Activated CD8-positive, alpha-beta memory T cell treated with anti-CD3 and anti-CD28 coated beads for 4 hours (primary cell): ENCODE data around the gene OARD1.
"Not testable (repeated sequence)": the region's sequence is repeated elsewhere in the genome, so short reads cannot be mapped to it uniquely, and the experiment has no call there.

Source experiments
- DNase-seq, 2 donors: peaks; one replicate each; pipeline ENCODE4 v3.0.0-alpha.2; 2020; ENCODE audit warnings: low read depth in 2 of 2

Gene OARD1

GRCh38 chr6:41027241-41027640 lies 44.9 kb downstream of the OARD1 start:
- DNase-seq = no peak

DNA sequence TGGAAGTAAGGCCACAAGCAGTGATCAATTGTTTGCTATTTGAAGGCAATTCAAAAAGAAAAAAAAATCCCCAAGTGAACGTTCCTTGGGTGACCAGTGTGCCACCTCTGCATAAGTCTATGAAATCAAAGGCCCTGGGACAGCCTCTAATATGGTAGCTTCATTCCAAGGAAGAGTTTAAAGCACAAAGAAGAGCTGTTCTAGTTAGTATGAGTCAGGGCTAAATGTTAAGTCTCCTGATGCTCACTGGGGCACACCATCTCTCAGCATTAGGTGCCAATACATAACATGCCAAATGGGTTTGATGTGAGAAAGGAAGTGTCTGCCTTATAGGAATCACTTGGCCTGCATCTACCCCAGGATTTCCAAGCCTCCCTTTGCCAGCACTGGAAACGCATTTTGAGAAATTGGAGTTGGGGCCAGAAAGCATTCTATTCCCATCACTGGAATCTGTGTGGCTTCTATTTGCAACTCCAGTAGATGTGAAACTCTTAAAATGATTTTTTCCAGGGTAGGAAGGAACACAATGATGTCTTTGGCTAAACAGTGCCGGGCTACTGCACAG lies 46.1 kb downstream of the OARD1 start:
- no peak for DNase-seq

DNA sequence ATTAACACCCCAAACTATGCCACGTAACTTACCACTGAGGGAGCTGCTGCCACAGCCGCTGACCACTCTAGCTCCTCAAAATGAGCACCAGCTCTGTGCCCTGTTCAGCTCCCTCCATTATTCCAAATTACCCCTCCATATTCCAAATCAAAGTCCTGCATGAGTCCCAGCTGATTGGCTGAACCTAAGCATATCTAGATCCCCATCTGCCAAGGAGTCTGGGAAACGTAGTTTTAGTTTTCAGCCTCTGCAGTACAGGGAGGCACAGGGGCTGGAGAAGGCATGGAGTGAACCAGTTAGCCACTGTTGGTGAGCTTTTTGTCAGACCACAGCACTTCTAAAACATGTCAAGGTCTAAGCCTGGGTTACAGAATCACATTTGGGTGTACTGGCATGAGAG lies 49.0 kb downstream of the OARD1 start:
- no peak for DNase-seq

GRCh38 chr6:41022294-41022693 lies 49.9 kb downstream of the OARD1 start:
- DNase-seq = no peak

GRCh38 chr6:41021832-41022231 lies 50.3 kb downstream of the OARD1 start:
- no peak for DNase-seq

GRCh38 chr6:41017663-41018062 lies 54.5 kb downstream of the OARD1 start:
- DNase-seq = no peak

DNA sequence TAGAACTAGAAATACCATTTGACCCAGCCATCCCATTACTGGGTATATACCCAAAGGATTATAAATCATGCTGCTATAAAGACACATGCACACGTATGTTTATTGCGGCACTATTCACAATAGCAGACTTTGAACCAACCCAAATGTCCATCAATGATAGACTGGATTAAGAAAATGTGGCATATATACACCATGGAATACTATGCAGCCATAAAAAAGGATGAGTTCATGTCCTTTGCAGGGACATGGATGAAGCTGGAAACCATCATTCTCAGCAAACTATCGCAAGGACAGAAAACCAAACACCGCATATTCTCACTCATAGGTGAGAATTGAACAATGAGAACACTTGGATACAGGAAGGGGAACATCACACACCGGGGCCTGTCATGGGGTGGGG lies 56.3 kb downstream of the OARD1 start:
- not testable (repeated sequence) for DNase-seq

DNA sequence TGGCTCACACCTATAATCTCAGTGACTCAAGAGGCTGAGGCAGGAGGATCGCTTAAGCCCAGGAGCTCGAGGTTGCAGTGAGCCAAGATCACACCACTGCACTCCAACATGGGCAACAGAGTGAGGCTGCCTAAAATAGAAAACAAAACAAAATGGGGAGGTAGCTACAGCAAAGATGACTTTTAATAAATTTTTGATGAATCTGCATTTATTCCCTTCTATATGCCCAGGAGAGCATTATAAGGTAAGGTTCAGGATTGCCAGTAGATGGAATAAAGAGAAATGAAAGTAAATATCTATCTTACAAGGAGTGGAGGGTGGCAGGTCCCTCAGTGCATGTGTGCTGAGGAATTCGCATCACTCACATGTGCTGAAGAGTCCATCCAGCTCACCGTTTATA lies 57.4 kb downstream of the OARD1 start:
- no peak for DNase-seq
